Fibroblast of pulmonary artery (primary cell): ENCODE data around the gene CCT3.

Experiments used
- DNase-seq: peaks from one replicate; pipeline ENCODE4 v3.0.0-alpha.2; 2010; ENCODE audit warnings: low read depth
- H3K4me3 ChIP-seq: replicated peaks from 2 replicates; pipeline ENCODE4 v1.5.1; 2011; ENCODE audit warnings: low read depth, mild to moderate bottlenecking, control low read depth, low read length, moderate library complexity
- TF ChIP-seq, protein P1 (sequence below): IDR thresholded peaks from 2 replicates; pipeline ENCODE4 v1.5.1; 2011; ENCODE audit warnings: mild to moderate bottlenecking, control low read depth, low read length, inconsistent platforms; ENCODE audit errors: missing control alignments

CCT3 gene

DNA sequence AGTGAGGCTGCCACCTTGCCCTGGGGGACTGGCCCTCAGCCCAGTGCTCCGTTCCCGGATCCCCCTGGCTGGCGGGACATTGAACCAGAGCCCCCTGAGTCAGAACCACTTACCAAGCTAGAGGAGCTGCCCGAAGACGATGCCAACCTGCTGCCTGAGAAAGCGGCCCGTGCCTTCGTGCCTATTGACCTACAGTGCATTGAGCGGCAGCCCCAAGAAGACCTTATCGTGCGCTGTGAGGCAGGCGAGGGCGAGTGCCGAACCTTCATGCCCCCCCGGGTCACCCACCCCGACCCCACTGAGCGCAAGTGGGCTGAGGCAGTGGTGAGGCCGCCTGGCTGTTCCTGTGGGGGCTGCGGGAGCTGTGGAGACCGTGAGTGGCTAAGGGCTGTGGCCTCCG, 52.7 kb downstream of the CCT3 start:
- H3K4me3 ChIP-seq = no peak overlapping the region
- DNase-seq = no peak
- TF ChIP-seq, protein P1, sequence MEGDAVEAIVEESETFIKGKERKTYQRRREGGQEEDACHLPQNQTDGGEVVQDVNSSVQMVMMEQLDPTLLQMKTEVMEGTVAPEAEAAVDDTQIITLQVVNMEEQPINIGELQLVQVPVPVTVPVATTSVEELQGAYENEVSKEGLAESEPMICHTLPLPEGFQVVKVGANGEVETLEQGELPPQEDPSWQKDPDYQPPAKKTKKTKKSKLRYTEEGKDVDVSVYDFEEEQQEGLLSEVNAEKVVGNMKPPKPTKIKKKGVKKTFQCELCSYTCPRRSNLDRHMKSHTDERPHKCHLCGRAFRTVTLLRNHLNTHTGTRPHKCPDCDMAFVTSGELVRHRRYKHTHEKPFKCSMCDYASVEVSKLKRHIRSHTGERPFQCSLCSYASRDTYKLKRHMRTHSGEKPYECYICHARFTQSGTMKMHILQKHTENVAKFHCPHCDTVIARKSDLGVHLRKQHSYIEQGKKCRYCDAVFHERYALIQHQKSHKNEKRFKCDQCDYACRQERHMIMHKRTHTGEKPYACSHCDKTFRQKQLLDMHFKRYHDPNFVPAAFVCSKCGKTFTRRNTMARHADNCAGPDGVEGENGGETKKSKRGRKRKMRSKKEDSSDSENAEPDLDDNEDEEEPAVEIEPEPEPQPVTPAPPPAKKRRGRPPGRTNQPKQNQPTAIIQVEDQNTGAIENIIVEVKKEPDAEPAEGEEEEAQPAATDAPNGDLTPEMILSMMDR = no peak

DNA sequence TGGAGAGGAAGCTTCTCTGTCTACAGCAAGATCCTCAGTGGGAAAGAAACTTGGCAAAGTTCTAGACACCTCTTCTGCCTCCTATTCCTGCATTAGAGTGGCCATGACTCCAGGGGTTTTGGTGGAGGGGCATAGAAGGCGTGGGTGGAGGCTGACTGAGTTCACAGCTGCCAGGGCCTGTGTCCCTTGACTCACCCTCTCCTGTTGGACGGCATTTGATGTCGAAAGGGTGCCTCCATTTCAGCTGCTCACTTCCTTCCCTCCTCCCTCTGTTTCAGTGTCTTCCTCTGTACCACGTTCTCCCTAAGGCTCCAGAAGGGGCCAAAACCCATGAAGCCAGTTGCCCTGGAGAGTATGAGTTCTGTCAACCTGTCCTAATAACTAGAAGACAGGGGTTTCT, 53.3 kb downstream of the CCT3 start:
- no peak for DNase-seq
- H3K4me3 ChIP-seq = no peak overlapping the region
- TF ChIP-seq, protein P1 = no peak

DNA sequence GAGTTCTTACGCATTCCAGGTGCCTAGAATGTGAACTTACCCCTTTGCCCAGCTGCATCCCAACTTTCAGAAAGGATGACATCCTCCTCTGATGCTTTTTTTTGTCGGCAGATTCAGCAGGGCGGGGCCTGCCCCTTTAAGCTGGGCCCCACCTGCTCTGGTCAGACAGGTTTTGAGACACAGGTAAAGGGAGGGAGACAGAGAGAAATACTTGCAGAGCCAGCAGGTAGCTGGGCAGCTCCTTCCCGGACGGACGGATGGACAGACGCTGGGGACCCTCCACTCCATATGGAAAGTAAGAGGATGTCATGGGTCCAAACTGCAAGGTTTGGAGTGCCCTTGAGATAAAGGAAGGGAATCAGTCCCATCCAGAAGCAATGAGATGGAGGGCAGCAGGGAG, 54.0 kb downstream of the CCT3 start, which contains the start of gene TMEM79:
TSS of gene TMEM79 (plus strand) at position 214 of the 400 bp plus-strand sequence. CDS start 902 bp downstream, outside the sequence.
- H3K4me3 ChIP-seq = peak within 1 kb of the TSS; percentile 93
- DNase-seq = no peak
- TF ChIP-seq, protein P1 = no peak

GRCh38 chr1:156283521-156283920, 54.6 kb downstream of the CCT3 start:
- TF ChIP-seq, protein P1 = no peak
- DNase-seq = no peak
- peak overlapping the region; percentile 93 for H3K4me3 ChIP-seq

DNA sequence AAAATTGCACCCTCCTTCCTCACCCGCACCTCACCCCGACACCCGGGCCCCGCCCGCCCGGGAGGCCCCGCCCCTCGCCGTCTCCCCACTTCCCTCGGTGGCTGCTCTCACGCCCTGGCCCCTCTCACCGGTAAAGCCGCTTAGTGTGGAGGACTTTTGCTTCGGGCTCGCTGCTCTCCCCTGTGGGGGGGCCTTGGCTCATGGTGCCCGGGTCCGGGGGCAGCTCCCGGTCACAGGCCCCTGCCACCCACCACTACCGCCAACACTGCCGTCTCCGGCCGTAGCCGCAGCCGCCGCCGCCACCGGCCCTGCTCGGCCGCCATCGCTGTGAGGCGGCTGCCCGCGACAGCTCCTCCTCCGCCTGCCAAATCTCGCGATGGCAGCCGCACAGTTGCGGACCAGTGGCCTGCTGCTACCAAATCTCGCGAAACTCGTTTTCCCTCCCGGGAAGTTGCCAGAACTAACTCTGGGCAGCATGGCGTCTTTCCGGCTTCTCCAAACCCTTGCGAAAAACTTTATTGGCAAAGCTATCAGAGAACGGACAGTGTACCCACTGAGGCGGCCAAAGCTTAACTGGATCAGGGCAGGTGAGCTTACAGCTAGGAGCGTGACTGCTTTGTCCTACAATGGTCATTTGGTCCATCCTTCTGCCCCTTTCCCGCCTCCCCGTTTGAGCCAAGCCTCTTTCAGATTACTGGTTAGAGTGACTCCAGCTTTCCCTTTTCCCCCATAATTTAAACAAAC, 55.4 kb downstream of the CCT3 start, which contains the start of gene SMG5:
TSS of gene SMG5 (minus strand) at position 347 of the 744 bp plus-strand sequence. CDS start at position 202, 145 bp downstream.
- peak; percentile 100 for DNase-seq
- TF ChIP-seq, protein P1 = no peak
- peak within 1 kb of the TSS; percentile 93 for H3K4me3 ChIP-seq

DNA sequence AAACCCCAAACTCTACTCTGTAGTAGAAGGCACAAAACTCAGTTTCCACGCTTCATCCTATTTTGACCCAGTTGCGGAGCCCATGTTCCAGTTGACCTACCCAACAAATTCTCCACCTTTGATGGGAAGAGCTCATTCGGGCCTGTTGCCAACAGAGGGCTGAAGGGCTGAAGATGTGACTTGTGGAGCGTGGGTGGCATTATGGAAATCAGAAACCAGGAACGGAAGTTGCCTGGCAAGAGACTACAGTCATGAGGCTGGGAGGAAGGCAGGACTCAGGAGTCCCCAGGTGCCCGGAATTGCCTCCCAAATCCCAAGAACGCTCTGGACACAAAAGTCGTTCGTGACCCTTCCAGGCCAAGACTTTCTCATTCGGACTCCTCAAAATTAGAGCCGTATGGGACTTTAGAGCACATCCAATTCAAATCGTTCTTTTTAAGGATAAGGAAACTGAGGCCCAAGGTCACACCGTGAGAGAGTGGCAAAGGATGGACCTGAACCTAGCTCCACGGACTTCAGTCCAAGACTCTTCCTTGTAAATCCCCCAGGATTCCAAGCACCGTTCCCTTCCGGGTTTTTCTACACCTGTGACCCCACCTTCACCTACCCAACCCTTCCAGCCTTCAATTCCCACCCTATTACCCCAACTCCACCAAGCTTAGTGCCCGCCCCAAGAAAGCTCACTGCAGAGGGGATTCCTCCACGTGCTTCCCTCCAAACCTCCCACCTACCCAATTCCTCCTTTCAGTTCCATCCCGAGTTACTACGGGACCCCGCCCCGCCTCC, 56.2 kb downstream of the CCT3 start:
- H3K4me3 ChIP-seq = peak overlapping the region; percentile 93
- no peak for DNase-seq
- TF ChIP-seq, protein P1 = no peak
